BLaER1 (cell line): ENCODE data around the gene DYDC1.
"Not testable (repeated sequence)": the region's sequence is repeated elsewhere in the genome, so short reads cannot be mapped to it uniquely, and the experiment has no call there.

Experiments used
- H3K27ac ChIP-seq: shearing (Covaris generic); formaldehyde crosslinking; 2 replicates; pipeline ENCODE4 v1.8.1; 2022
- H3K27me3 ChIP-seq: shearing (Covaris generic); formaldehyde crosslinking; 2 replicates; pipeline ENCODE4 v1.8.1; 2022
- H3K36me3 ChIP-seq: shearing (Covaris generic); formaldehyde crosslinking; 2 replicates; pipeline ENCODE4 v1.8.1; 2022
- H3K4me1 ChIP-seq: shearing (Covaris generic); formaldehyde crosslinking; 2 replicates; pipeline ENCODE4 v1.8.1; 2022
- H3K4me2 ChIP-seq: shearing (Covaris generic); formaldehyde crosslinking; 2 replicates; pipeline ENCODE4 v1.8.1; 2022
- H3K4me3 ChIP-seq: shearing (Covaris generic); formaldehyde crosslinking; 2 replicates; pipeline ENCODE4 v1.8.1; 2022
- H3K9ac ChIP-seq: shearing (Covaris generic); formaldehyde crosslinking; 2 replicates; pipeline ENCODE4 v1.8.1; 2022
- H3K9me3 ChIP-seq: shearing (Covaris generic); formaldehyde crosslinking; 2 replicates; pipeline ENCODE4 v1.8.1; 2022
- H4K20me1 ChIP-seq: shearing (Covaris generic); formaldehyde crosslinking; 2 replicates; pipeline ENCODE4 v1.8.1; 2022
- Cebpa-rat ChIP-seq: shearing (Covaris generic); IDR thresholded peaks from 2 replicates; pipeline ENCODE4 v1.8.1; 2022

The DYDC1 gene

DNA sequence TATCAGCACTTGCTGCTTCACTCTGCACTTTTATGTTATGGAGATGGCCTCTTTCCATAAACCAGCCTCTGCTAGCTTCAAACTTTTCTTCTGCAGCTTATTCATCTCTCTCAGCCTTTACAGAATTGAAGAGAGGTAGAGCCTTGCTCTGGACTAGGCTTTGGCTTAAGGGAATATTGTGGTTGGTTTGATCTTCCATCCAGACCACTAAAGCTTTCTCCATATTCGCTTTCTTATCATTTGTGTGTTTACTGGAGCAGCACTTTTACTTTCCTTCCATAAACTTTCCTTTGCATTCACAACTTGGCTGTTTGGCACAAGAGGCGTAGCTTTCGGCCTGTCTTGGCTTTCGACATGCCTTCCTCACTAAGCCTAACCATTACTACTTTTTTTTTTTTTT is 23.6 kb upstream of the DYDC1 start:
- no peaks in the 10 kb centered on the region for H4K20me1 ChIP-seq
- no peak for TF ChIP-seq Cebpa-rat
- H3K9ac ChIP-seq = no peak overlapping the region
- H3K27me3 ChIP-seq = no peaks in the 10 kb centered on the region
- no peak overlapping the region for H3K27ac ChIP-seq
- H3K4me2 ChIP-seq = peak overlapping the region; percentile 25; the same call in 1 of the 2 replicates
- no peaks in the 10 kb centered on the region for H3K36me3 ChIP-seq
- H3K4me3 ChIP-seq = no peak overlapping the region
- H3K9me3 ChIP-seq = no peaks in the 10 kb centered on the region
- peaks cover 40% of the 10 kb centered on the region for H3K4me1 ChIP-seq

DNA sequence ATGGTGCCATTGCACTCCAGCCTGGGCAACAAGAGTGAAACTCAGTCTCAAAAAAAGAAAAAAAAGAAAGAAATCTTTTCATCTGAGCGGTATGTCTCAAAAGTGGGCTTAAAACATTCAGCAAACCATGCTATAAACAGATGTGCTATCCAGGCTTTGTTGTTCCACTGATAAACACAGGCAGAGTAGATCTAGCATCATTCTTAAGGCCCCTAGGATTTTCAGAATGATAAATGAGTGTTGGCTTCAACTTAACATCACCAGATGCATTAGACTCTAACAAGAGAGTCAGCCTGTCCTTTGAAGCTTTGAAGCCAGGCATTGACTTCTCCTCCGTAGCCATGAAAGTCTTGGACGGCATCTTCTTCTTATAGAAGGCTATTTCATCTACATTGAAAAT is 23.1 kb upstream of the DYDC1 start:
- no peaks in the 10 kb centered on the region for H4K20me1 ChIP-seq
- no peaks in the 10 kb centered on the region for H3K9me3 ChIP-seq
- no peak for TF ChIP-seq Cebpa-rat
- H3K4me2 ChIP-seq = no peak overlapping the region
- H3K27ac ChIP-seq = no peak overlapping the region
- no peak overlapping the region for H3K4me3 ChIP-seq
- H3K9ac ChIP-seq = no peak overlapping the region
- no peaks in the 10 kb centered on the region for H3K36me3 ChIP-seq
- H3K27me3 ChIP-seq = no peaks in the 10 kb centered on the region
- peaks cover 40% of the 10 kb centered on the region for H3K4me1 ChIP-seq

DNA sequence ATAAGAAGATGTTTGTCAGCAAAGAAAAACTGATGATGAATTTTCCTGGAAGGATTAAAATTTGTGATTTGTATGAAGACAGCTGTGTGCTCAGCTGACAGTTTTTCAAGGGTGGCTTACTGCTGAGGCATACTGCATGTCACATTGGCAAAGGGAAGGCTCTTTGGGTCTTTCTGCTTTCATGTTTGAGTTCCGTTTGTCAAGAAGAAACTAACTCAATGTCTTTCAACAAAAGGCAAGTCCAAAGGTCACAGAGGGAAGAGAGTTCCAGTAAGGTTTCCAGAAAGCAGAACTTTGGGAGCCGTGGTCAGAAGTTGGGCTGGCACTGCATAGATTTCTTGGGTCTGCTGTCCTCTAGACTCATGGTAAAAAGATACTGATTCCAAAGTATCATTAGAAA is 16.9 kb upstream of the DYDC1 start:
- TF ChIP-seq Cebpa-rat = no peak
- no peak overlapping the region for H3K27ac ChIP-seq
- H3K4me1 ChIP-seq = peaks cover 17% of the 10 kb centered on the region
- H3K9ac ChIP-seq = no peak overlapping the region
- H3K36me3 ChIP-seq = no peaks in the 10 kb centered on the region
- peaks cover 4% of the 10 kb centered on the region; the same call in 1 of the 2 replicates for H3K9me3 ChIP-seq
- no peaks in the 10 kb centered on the region for H3K27me3 ChIP-seq
- H3K4me2 ChIP-seq = no peak overlapping the region
- no peak overlapping the region for H3K4me3 ChIP-seq
- H4K20me1 ChIP-seq = no peaks in the 10 kb centered on the region

DNA sequence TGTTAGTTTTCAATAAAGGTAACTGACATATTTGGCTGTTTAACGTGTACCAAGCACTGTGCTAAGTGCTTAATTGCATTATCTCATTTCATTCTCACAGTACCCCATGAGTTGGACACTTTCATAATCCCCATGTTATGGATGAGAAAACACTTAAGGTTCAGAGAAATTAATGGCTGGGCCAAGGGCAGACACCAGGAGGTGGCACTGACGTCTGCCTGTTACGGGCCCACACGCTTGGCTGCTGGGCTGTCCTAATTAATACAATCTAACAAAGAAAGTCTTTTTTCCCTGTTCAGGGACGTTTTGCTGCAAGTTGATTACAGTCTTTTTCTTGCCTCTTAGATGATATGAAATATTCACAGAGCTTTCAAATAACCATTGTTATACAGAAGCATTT is 16.1 kb upstream of the DYDC1 start:
- H4K20me1 ChIP-seq = no peaks in the 10 kb centered on the region
- H3K4me2 ChIP-seq = no peak overlapping the region
- no peaks in the 10 kb centered on the region for H3K36me3 ChIP-seq
- H3K27ac ChIP-seq = no peak overlapping the region
- H3K4me3 ChIP-seq = no peak overlapping the region
- peaks cover 12% of the 10 kb centered on the region for H3K9me3 ChIP-seq
- no peak overlapping the region for H3K9ac ChIP-seq
- H3K27me3 ChIP-seq = no peaks in the 10 kb centered on the region
- peaks cover 9% of the 10 kb centered on the region for H3K4me1 ChIP-seq
- TF ChIP-seq Cebpa-rat = no peak

DNA sequence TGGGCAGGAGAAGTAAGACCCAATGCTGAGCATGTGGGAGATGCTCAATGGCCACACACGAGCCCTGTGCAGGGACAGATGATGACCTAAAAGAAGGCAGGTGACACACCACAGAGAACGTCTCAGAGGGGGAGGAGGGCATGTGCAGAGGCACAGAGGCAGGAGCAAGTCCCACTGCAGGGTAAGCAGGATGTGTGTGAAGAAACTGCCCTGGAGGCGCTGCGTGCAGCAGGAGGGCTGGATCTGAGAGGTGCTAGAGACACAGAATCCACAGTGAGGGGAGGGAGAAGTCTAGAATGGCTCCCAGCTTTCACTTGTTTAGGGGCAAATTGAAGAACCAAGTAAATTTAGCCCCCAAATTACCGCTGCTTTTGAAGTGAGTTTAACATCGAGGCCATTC is 14.9 kb upstream of the DYDC1 start:
- H3K9me3 ChIP-seq = peaks cover 24% of the 10 kb centered on the region
- TF ChIP-seq Cebpa-rat = no peak

DNA sequence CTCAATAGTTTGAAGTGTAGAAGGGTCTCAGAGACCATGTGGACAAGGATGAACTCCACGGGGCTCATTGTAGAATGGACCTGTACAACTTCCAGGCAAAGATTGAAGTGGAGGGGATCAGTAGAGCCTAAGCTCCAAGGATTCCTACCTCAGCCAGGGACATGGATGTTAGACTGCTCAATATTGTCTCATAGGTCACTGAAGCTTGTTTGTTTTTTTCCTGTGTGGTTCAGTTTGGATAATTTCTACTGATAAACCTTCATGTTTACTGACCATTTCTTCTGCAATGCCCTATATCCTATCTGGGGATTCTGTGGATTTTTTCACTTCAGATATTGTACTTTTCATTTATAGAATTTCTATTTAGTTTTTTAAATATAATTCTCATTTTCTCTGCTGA is 9.0 kb upstream of the DYDC1 start:
- Histone ChIP-seq H3K9me3 (peaks cover 30% of the 10 kb centered on the region), H3K4me2 (no peak overlapping the region), H3K9ac (no peak overlapping the region), H3K27me3 (no peaks in the 10 kb centered on the region), H3K4me1 (no peaks in the 10 kb centered on the region), H4K20me1 (no peaks in the 10 kb centered on the region), H3K27ac (no peak overlapping the region), H3K36me3 (no peaks in the 10 kb centered on the region), H3K4me3 (no peak overlapping the region)
- no peak for TF ChIP-seq Cebpa-rat

More for the DNA sequence above, 14.9 kb upstream of the DYDC1 start:
- Histone ChIP-seq H3K4me2 (no peak overlapping the region), H3K4me3 (no peak overlapping the region), H3K4me1 (no peaks in the 10 kb centered on the region), H4K20me1 (no peaks in the 10 kb centered on the region), H3K27ac (no peak overlapping the region), H3K9ac (no peak overlapping the region), H3K36me3 (no peaks in the 10 kb centered on the region), H3K27me3 (no peaks in the 10 kb centered on the region)

DNA sequence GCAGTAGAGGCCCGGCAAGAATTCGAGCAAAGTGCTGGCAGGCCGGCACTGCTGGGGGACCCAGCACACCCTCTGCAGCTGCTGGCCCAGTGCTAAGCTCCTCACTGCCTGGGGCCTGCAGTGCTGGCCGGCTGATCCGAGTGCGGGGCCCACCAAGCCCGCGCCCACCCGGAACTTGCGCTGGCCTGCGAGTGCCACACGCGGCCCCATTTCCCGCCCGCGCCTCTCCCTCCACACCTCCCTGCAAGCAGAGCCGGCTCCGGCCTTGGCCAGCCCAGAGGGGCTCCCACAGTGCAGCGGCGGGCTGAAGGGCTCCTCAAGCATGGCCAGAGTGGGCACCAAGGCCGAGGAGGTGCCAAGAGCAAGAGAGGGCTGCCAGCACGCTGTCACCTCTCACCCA is 3.1 kb upstream of the DYDC1 start:
- Histone ChIP-seq H3K9me3 (peaks cover 21% of the 10 kb centered on the region), H3K4me2 (no peak overlapping the region), H3K4me1 (peaks cover 17% of the 10 kb centered on the region), H3K4me3 (no peak overlapping the region), H3K27me3 (peaks cover 22% of the 10 kb centered on the region), H3K27ac (no peak overlapping the region), H3K9ac (no peak overlapping the region), H4K20me1 (no peaks in the 10 kb centered on the region), H3K36me3 (no peaks in the 10 kb centered on the region)
- no peak for TF ChIP-seq Cebpa-rat

DNA sequence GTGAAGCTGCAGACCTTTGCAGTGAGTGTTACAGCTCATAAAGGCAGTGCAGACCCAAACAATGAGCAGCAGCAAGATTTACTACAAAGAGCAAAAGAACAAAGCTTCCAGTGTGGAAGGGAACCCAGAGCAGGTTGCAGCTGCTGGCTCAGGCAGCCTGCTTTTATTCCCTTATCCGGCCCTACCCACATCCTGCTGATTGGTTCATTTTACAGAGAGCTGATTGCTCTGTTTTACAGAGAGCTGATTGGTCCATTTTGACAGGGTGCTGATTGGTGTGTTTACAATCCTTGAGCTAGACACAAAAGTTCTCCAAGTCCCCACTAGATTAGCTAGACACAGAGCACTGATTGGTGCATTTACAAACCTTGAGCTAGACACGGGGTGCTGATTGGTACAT is 2.4 kb upstream of the DYDC1 start:
- H3K27ac ChIP-seq, H3K4me2 ChIP-seq, H3K4me3 ChIP-seq, H3K36me3 ChIP-seq, H4K20me1 ChIP-seq, H3K9ac ChIP-seq: not testable (repeated sequence)
- H3K27me3 ChIP-seq = peaks cover 22% of the 10 kb centered on the region
- peaks cover 21% of the 10 kb centered on the region for H3K9me3 ChIP-seq
- peaks cover 17% of the 10 kb centered on the region for H3K4me1 ChIP-seq

DNA sequence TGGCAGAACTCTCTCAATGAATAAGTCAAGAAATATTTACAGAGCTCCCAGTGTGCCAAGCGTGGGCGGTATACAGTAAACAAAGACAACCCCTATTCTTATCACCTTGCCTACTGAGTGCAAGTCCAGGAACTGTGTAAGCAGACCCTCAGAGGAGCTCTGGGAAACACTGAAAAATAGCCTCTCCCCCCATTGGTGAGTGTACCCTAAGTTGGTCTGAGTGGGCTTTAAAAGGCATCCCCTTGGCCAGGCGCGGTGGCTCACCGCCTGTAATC is 1.2 kb upstream of the DYDC1 start:
- H3K9me3 ChIP-seq = peaks cover 21% of the 10 kb centered on the region
- H3K9ac ChIP-seq = no peak overlapping the region
- H4K20me1 ChIP-seq = no peaks in the 10 kb centered on the region
- peaks cover 22% of the 10 kb centered on the region for H3K27me3 ChIP-seq
- no peak overlapping the region for H3K27ac ChIP-seq
- H3K4me1 ChIP-seq = peaks cover 17% of the 10 kb centered on the region
- peak overlapping the region; percentile 67; the same call in 1 of the 2 replicates for H3K4me3 ChIP-seq
- H3K4me2 ChIP-seq = peak overlapping the region; percentile 94
- no peaks in the 10 kb centered on the region for H3K36me3 ChIP-seq
- TF ChIP-seq Cebpa-rat = no peak

DNA sequence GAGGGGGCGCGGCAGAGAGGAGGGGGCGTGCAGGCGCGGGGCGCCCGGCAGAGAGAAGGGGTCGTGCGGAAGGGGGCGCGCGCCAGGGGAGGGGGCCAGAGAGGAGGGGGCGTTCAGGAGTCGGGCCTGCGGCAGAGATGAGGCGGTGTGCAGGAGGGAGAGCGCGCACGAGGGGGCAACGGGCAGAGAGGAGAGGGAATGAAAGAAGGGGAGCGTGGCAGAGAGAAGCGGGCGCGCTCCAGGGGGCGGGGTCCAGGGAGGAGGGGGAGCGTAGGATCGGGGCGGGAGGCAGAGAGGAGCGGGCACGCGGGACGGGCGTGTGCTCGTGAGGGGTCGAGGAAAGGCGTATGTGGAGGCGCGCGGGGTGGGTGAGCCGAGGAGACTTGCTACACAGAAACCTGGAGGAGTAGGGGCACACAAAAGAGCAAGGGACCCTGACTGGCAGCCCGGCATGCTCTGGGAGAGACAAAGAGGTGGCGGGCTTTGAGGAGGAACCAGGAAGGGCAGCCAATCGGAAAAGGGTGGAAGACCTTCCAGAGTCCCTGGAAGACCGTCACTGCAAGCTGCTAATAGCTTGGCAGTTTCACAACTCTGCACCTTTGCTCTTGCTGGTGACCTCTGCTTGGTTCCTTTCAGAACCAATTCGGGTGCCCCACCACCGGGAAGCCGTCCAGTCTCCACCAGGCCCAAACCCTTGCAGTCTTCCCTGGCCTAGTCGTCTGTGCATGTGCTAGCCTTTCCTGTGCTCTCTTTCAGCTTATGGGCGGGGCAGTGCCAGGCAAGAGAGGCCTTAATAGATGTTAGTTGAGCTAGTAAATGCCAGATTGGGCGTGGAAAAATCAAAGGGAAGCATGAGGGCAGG is 665 bp upstream of the DYDC1 start:
- Histone ChIP-seq H3K4me3 (peak overlapping the region; percentile 67), H3K36me3 (no peaks in the 10 kb centered on the region), H4K20me1 (no peaks in the 10 kb centered on the region), H3K4me2 (peak overlapping the region; percentile 94), H3K27ac (0 out of 2 replicates have a peak overlapping the region, but pooled peaks have one; percentile 26), H3K9ac (peak overlapping the region; percentile 48; the same call in 1 of the 2 replicates), H3K9me3 (peaks cover 21% of the 10 kb centered on the region), H3K4me1 (peaks cover 19% of the 10 kb centered on the region), H3K27me3 (peaks cover 22% of the 10 kb centered on the region)
- no peak for TF ChIP-seq Cebpa-rat
